DOHH2 (cell line): ENCODE measurements around the gene TEX51.

ENCODE experiments used
- H3F3A ChIP-seq: fragments of 200-600 bp; sonication (generic), shearing (Covaris generic); 2 replicates; pipeline ENCODE4 v1.6.0; 2016; ENCODE audit warnings: antibody characterized with exemption, mild to moderate bottlenecking; ENCODE audit not compliant: control insufficient read depth, insufficient read depth
- H3K27ac ChIP-seq: fragments of 200-600 bp; sonication (generic); 2 replicates; pipeline ENCODE4 v1.5.1; 2014; ENCODE audit warnings: low read depth, mild to moderate bottlenecking, low read length, moderate library complexity
- H3K27me3 ChIP-seq: fragments of 200-600 bp; sonication (generic); 2 replicates; pipeline ENCODE4 v1.6.1; 2014; ENCODE audit warnings: mild to moderate bottlenecking, low read length, mixed read lengths; ENCODE audit not compliant: control insufficient read depth
- H3K36me3 ChIP-seq: fragments of 200-600 bp; sonication (generic); 2 replicates; pipeline ENCODE4 v1.6.1; 2014; ENCODE audit warnings: mild to moderate bottlenecking, low read length, moderate library complexity, mixed read lengths; ENCODE audit not compliant: control insufficient read depth
- H3K4me1 ChIP-seq: fragments of 200-600 bp; sonication (generic); 2 replicates; pipeline ENCODE4 v1.6.1; 2014; ENCODE audit warnings: mild to moderate bottlenecking, low read length, mixed read lengths; ENCODE audit not compliant: control insufficient read depth
- H3K4me2 ChIP-seq: fragments of 200-600 bp; sonication (generic); 2 replicates; pipeline ENCODE4 v1.6.0; 2014; ENCODE audit warnings: mild to moderate bottlenecking, low read length, moderate library complexity
- H3K4me3 ChIP-seq: fragments of 200-600 bp; sonication (generic); 2 replicates; pipeline ENCODE4 v1.5.1; 2014; ENCODE audit warnings: mild to moderate bottlenecking, low read length, mixed read lengths
- H3K79me2 ChIP-seq: fragments of 200-600 bp; sonication (generic); 2 replicates; pipeline ENCODE4 v1.6.1; 2014; ENCODE audit warnings: mild to moderate bottlenecking, low read length, mixed read lengths; ENCODE audit not compliant: control insufficient read depth
- H3K9me2 ChIP-seq: fragments of 200-600 bp; sonication (generic); replicated peaks from 2 replicates; pipeline ENCODE4 v1.6.1; 2014; ENCODE audit warnings: mild to moderate bottlenecking, low read length, mixed read lengths; ENCODE audit not compliant: control insufficient read depth
- H3K9me3 ChIP-seq: fragments of 200-600 bp; sonication (generic); 2 replicates; pipeline ENCODE4 v1.6.1; 2014; ENCODE audit warnings: antibody characterized with exemption, low read length, mixed read lengths; ENCODE audit not compliant: control insufficient read depth, insufficient read depth
- H4K20me1 ChIP-seq: fragments of 200-600 bp; sonication (generic); 2 replicates; pipeline ENCODE4 v1.6.0; 2014; ENCODE audit warnings: low read depth, mild to moderate bottlenecking, antibody characterized with exemption, low read length, moderate library complexity; ENCODE audit not compliant: control insufficient read depth, insufficient read depth
- EZH2phosphoT487 ChIP-seq: fragments of 200-600 bp; sonication (generic); IDR thresholded peaks from 2 replicates; pipeline ENCODE4 v1.6.1; 2017; ENCODE audit warnings: borderline replicate concordance, mild to moderate bottlenecking, antibody characterized with exemption, low read length, moderate library complexity, mixed read lengths
- TF ChIP-seq, protein P1 (sequence below): fragments of 200-600 bp; sonication (generic); IDR thresholded peaks from one replicate; pipeline ENCODE4 v1.5.1; 2014; ENCODE audit warnings: antibody characterized with exemption, mild to moderate bottlenecking, low read depth, low read length; ENCODE audit not compliant: poor library complexity, severe bottlenecking

TEX51 gene

DNA sequence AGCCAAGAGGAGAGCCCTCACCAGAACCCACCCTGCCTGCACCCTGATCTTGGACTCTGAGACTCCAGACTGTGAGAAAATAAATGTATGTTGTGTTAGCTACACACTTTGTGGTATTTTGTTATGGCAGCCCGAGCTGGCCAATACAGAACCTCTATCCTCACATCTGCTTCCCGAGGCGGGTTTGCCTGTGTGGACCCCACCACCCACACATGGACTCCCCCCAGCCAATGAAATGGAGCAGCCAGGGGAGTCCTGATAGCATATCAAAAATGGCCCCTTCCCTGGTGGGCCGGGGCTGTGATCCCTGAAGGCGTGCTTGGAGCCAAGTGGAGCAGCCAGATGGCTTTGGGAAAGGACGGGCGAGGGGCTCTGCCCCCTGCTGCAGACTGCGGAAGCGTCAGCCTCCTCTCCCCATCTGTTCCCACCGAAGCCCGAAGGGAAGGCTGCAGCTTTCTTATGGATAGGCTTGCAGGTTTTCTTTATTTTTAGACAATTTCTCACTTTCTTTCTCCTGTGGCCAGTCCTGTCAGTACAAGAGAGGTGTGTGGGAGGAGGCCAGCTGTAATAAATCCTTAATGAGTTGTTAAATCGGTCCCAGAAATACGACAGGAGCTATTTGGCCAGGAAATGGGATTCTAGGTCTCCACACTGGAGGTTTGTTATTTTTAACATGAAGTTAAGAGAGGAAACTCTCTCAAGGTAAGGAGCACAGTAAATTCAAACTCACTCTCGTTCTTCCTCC, 34.4 kb downstream of the TEX51 start:
- Histone ChIP-seq H3K4me2 (no peak overlapping the region), H3K79me2 (no peaks in the 10 kb centered on the region), H3K4me3 (no peak overlapping the region), H3K36me3 (no peaks in the 10 kb centered on the region), H3K4me1 (peaks cover 17% of the 10 kb centered on the region), H4K20me1 (no peaks in the 10 kb centered on the region), H3K27me3 (0 out of 2 replicates have a peak, but pooled peaks cover 2% of the 10 kb centered on the region), H3K9me2 (no peaks in the 10 kb centered on the region), H3K9me3 (no peaks in the 10 kb centered on the region), H3F3A (no peaks in the 10 kb centered on the region), H3K27ac (no peak overlapping the region)
- no peak for TF ChIP-seq EZH2phosphoT487
- TF ChIP-seq, protein P1, sequence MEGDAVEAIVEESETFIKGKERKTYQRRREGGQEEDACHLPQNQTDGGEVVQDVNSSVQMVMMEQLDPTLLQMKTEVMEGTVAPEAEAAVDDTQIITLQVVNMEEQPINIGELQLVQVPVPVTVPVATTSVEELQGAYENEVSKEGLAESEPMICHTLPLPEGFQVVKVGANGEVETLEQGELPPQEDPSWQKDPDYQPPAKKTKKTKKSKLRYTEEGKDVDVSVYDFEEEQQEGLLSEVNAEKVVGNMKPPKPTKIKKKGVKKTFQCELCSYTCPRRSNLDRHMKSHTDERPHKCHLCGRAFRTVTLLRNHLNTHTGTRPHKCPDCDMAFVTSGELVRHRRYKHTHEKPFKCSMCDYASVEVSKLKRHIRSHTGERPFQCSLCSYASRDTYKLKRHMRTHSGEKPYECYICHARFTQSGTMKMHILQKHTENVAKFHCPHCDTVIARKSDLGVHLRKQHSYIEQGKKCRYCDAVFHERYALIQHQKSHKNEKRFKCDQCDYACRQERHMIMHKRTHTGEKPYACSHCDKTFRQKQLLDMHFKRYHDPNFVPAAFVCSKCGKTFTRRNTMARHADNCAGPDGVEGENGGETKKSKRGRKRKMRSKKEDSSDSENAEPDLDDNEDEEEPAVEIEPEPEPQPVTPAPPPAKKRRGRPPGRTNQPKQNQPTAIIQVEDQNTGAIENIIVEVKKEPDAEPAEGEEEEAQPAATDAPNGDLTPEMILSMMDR, result no peak

DNA sequence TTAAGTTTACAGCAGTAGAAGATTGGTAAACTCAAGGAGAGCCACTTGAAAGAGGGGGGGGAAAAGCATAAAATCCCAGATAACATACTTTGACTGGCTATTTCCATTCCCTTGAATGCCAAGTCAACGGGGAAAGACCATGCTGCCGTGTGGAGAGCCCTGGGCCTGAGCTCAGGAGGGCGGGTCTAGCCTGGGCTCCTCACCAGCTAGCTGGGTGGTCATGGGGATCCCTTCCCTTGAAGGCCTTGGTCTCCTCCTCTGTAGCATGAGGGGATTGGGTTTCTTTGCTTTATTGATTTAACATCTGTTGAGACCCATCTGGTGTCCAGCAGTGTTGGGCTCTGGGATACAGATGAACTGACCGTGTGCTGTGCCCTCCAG, 35.0 kb downstream of the TEX51 start:
- Histone ChIP-seq H4K20me1 (no peaks in the 10 kb centered on the region), H3K27me3 (0 out of 2 replicates have a peak, but pooled peaks cover 2% of the 10 kb centered on the region), H3K4me2 (no peak overlapping the region), H3F3A (no peaks in the 10 kb centered on the region), H3K4me3 (no peak overlapping the region), H3K27ac (no peak overlapping the region), H3K9me2 (no peaks in the 10 kb centered on the region), H3K79me2 (no peaks in the 10 kb centered on the region), H3K4me1 (peaks cover 17% of the 10 kb centered on the region), H3K9me3 (no peaks in the 10 kb centered on the region), H3K36me3 (no peaks in the 10 kb centered on the region)
- TF ChIP-seq, protein P1, result no peak
- no peak for TF ChIP-seq EZH2phosphoT487

DNA sequence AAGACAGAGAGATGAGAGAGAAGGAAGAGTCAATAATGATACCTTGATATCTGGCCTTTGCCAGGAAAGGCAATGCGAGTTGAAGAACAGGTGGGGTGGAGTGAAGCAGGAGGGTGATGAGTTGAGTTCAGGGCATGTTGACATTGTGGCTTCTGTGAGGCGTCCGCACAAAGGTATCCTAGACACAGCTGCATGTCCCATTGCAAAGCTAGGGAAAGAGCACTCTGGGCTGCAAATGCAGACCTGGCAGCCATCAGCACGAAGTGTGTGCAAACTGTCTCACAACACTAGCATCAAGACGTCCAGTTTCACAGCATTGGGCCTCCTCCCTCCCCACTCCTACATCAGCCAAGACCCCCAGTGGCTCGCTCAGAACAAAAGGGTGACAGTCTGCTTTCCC, 36.1 kb downstream of the TEX51 start:
- Histone ChIP-seq H3K4me3 (no peak overlapping the region), H3K27ac (no peak overlapping the region), H3K4me1 (peaks cover 17% of the 10 kb centered on the region), H3K36me3 (no peaks in the 10 kb centered on the region), H3F3A (no peaks in the 10 kb centered on the region), H3K9me3 (no peaks in the 10 kb centered on the region), H3K4me2 (no peak overlapping the region), H3K9me2 (no peaks in the 10 kb centered on the region), H4K20me1 (no peaks in the 10 kb centered on the region), H3K79me2 (no peaks in the 10 kb centered on the region), H3K27me3 (0 out of 2 replicates have a peak, but pooled peaks cover 2% of the 10 kb centered on the region)
- no peak for TF ChIP-seq EZH2phosphoT487
- TF ChIP-seq, protein P1, result no peak
